Muscle layer of colon (tissue), 2 donors: ENCODE results near the gene TRPM3.

Experiments used
- H3K27ac ChIP-seq: one replicate; pipeline ENCODE4 v1.7.0; 2013; ENCODE audit warnings: low read depth, mild to moderate bottlenecking, low read length, moderate library complexity
- H3K27me3 ChIP-seq, 2 donors: one replicate each; pipeline ENCODE4 v1.7.0; 2013; ENCODE audit warnings: low read length in 2 of 2, mild to moderate bottlenecking in 2 of 2; ENCODE audit not compliant: insufficient read depth in 2 of 2, control insufficient read depth in 1 of 2
- H3K36me3 ChIP-seq: one replicate; pipeline ENCODE4 v1.7.0; 2013; ENCODE audit warnings: mild to moderate bottlenecking, low read length; ENCODE audit not compliant: insufficient read depth
- H3K4me1 ChIP-seq: one replicate; pipeline ENCODE4 v1.7.0; 2013; ENCODE audit warnings: mild to moderate bottlenecking, low read length; ENCODE audit not compliant: insufficient read depth
- H3K4me3 ChIP-seq, 2 donors: one replicate each; pipeline ENCODE4 v1.7.0; 2013; ENCODE audit warnings: low read length in 2 of 2, low read depth in 1 of 2, mild to moderate bottlenecking in 1 of 2, moderate library complexity in 1 of 2
- H3K9ac ChIP-seq: one replicate; pipeline ENCODE4 v1.7.0; 2013; ENCODE audit warnings: low read length
- H3K9me3 ChIP-seq: one replicate; pipeline ENCODE4 v1.7.0; 2013; ENCODE audit warnings: mild to moderate bottlenecking, low read length
- donor health status: abdominal sarcoma.
- donor health status: Adenocarcinoma of cecum.

The TRPM3 gene

DNA sequence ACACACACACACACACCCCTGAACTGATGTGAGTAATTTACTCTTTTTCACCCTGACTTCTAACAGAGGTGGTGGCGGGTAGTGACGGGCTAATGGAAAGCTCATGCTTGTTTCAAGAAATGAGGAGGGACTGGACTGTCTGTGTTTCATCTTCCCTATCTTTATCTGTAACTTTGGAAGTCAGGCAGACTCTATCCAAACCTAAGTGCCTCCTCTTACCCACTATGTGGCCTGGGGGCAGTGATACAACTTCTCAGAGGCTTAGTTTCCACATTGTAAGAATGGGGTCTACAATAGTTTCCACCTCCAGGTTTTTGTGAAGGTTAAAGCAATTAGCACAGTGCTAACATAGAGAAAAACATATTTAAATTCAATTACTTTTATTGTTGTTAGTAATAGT lies 5.9 kb upstream of the TRPM3 start:
- no peaks in the 10 kb centered on the region for H3K36me3 ChIP-seq
- H3K27ac ChIP-seq = no peak overlapping the region
- H3K27me3 ChIP-seq = no peaks in the 10 kb centered on the region
- no peaks in the 10 kb centered on the region for H3K9me3 ChIP-seq
- H3K4me1 ChIP-seq = no peaks in the 10 kb centered on the region
- no peak overlapping the region for H3K4me3 ChIP-seq
- no peak overlapping the region for H3K9ac ChIP-seq

DNA sequence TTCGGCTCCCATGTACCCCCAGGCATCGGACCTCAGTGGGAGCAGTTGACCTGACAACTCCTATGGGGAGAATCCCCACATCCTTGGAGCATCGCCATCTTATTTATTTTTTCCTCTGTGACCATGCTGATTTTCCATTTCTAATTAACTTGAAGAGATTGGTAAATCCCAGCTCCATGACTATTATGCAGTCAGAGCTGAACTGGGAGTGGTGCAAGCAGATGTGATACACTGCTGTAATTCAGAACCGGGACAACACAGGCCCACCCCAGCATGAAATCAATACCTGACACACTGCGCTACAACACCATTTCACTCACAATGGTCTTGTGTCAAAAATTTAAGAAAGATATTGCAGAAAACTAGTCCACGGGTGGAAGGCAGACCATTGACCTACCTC lies 1.0 kb upstream of the TRPM3 start:
- Histone ChIP-seq H3K9me3 (no peaks in the 10 kb centered on the region), H3K27ac (no peak overlapping the region)

DNA sequence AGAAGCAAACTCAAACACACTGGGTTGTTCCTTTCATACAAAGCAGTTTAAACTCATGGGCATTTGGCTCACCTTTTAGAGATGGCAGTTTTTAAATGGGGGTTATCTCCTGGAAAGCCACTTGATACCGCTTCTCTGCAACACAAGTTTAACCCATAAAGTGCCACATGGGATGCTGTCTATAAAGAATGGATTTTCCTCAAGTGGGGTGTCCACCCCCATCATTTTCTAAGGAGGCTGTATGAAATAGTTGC lies 528 bp upstream of the TRPM3 start:
- H3K27ac ChIP-seq = no peak overlapping the region
- no peak overlapping the region for H3K4me3 ChIP-seq
- H3K9me3 ChIP-seq = no peaks in the 10 kb centered on the region
- H3K4me1 ChIP-seq = no peaks in the 10 kb centered on the region
- H3K27me3 ChIP-seq = peaks cover 0 to 8% of the 10 kb centered on the region in 2 donors
- H3K9ac ChIP-seq = no peak overlapping the region
- H3K36me3 ChIP-seq = no peaks in the 10 kb centered on the region

More for the DNA sequence above, 1.0 kb upstream of the TRPM3 start:
- Histone ChIP-seq H3K27me3 (peaks cover 0 to 8% of the 10 kb centered on the region in 2 donors), H3K4me1 (no peaks in the 10 kb centered on the region), H3K9ac (no peak overlapping the region), H3K36me3 (no peaks in the 10 kb centered on the region), H3K4me3 (no peak overlapping the region)

DNA sequence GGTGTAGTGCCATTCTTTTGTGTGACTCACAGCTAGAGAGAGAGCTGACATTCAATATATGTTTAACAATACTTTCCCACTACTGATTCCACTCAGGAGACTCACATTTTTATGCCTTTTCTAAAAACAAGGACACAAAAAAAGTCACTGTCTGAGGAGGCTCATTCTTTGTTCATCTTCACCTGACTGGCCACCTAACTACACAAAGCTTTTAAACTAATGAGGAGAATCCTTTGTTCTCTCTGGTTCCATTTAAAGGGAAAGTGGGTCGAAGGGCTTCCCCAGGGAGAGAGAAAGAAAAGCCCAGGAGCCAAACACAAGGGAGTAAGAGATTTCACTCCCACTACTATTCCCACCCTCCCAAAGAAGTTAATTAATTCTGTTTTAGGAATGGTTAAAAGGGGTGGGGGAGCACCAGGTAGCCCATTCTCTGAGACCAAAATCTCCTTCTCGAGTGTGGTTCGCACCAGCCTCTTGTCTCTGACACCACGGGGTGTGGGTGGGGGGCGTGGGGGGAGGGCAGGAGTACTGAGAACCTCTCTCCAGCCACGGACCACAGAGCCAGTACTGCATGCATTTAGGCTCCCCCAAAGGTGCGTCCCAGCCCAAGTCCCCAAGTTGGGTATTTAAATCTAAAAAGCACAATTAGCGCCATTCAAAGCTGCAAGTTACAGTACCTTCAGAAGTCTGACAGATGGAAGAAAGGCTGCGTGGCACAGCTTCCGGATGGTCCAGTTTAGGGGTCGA lies 747 bp downstream of the TRPM3 start:
- Histone ChIP-seq H3K4me1 (no peaks in the 10 kb centered on the region), H3K27me3 (peaks cover 0 to 8% of the 10 kb centered on the region in 2 donors), H3K4me3 (no peak overlapping the region), H3K36me3 (no peaks in the 10 kb centered on the region), H3K27ac (no peak overlapping the region), H3K9me3 (no peaks in the 10 kb centered on the region), H3K9ac (no peak overlapping the region)

DNA sequence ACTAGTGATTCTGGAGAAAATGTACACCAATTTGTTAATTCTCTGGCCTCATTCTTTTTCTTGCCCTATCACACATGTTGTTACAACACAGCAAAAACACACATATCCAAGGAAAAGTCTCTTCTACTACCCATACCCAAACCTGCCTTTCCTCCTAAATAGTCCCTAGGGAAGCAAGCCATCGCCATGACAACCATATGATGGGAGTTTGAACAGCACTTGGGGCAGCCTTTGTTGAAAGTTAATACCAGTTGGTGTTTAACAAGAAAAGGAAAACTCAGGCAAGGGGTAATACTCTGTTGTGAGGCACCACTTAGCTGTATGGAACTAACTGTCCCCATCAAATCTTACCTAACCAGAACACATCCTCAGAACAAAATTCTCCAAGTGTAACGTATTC lies 1.7 kb downstream of the TRPM3 start:
- H3K4me1 ChIP-seq = no peaks in the 10 kb centered on the region
- H3K27me3 ChIP-seq = peaks cover 0 to 8% of the 10 kb centered on the region in 2 donors
- H3K9me3 ChIP-seq = no peaks in the 10 kb centered on the region
- H3K36me3 ChIP-seq = no peaks in the 10 kb centered on the region
- H3K4me3 ChIP-seq = no peak overlapping the region
- no peak overlapping the region for H3K27ac ChIP-seq
- no peak overlapping the region for H3K9ac ChIP-seq

DNA sequence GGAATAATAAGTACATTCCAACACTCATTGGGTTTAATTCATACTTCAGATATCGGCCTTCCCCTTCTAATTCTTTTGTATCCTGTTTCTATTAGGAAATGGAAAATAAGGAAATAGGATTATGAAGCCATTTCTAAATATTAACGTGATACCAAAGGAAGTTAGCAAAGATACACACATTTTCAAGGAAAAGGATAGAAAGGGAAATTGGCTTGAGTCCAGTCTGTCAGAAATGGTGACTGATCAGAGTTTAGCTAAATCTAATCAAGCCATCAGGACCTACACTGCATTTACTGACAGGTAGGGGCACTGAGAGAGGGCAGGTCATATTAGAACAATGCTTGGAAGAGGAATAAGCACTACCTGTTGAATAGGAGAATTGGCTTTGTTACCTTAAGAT lies 3.1 kb downstream of the TRPM3 start:
- Histone ChIP-seq H3K36me3 (no peaks in the 10 kb centered on the region), H3K9ac (no peak overlapping the region), H3K9me3 (no peaks in the 10 kb centered on the region), H3K4me3 (no peak overlapping the region), H3K4me1 (no peaks in the 10 kb centered on the region), H3K27ac (no peak overlapping the region), H3K27me3 (peaks cover 0 to 8% of the 10 kb centered on the region in 2 donors)

DNA sequence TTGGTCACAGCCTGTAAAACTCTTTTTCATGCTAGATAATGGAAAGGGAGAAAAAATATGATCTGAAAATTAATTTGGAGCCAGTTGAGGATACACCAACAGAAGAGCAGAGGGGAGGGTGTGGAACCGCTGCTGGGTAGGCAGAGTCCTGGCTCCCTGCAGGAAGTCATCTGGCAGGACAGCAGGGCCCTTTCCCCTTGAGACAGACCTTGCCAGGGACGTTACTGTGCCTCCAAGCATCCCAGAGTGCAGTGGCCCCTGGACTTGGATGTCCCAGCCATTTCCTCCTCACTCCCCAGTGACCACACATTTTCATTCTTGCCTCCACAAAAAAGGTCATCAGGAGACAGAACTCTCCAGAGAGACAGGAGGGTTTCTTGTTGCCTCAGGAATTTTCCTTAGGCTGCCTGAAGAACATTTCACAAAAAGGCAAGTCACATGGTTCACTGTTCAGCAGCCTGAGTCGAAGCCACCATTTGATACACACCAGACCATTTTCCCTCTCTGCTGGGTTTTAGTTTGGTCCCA lies 5.9 kb downstream of the TRPM3 start:
- Histone ChIP-seq H3K9ac (no peak overlapping the region), H3K4me1 (no peaks in the 10 kb centered on the region), H3K9me3 (no peaks in the 10 kb centered on the region), H3K27ac (no peak overlapping the region), H3K4me3 (no peak overlapping the region), H3K27me3 (no peaks in the 10 kb centered on the region), H3K36me3 (no peaks in the 10 kb centered on the region)

DNA sequence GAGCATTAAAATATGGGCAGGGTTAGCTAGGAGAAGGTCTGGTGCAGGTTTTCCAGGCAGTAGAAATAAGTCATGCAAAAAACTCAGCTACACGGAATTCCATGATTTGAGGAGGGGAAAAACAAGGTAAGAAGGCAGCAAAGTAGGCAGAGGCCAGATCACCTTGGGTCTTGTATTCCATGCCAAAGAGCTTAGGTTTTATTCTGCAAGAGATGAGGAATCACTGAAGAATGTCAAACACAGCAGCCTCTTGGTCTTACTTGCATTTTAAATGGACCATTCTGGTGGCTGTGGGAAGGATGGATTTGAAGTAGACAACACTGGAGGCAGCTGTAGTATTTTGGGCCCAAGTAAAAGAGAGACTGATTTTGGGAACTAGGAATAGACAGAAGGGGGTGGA lies 8.6 kb downstream of the TRPM3 start:
- H3K4me3 ChIP-seq = no peak overlapping the region
- H3K27ac ChIP-seq = no peak overlapping the region
- no peaks in the 10 kb centered on the region for H3K4me1 ChIP-seq
- H3K9me3 ChIP-seq = no peaks in the 10 kb centered on the region
- no peaks in the 10 kb centered on the region for H3K36me3 ChIP-seq
- H3K9ac ChIP-seq = no peak overlapping the region
- H3K27me3 ChIP-seq = no peaks in the 10 kb centered on the region

DNA sequence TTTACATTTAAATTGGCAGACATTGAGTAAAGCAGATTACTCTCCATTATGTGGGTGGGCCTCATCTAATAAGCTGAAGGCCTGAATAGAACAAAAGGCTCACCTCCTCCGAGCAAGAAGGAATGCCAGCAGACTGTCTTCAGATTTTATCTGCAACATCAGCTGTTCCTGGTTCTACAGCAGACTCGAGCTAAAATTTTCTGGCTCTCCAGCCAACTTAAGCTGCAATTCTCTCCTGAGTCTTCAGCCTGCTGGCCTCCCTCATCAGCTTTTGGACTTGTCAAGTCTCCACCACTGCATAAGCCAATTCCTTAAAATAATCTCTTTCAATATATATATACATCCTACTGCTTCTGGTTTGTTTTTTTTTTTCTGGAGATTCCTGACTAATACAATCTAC lies 12.5 kb downstream of the TRPM3 start:
- Histone ChIP-seq H3K4me3 (no peak overlapping the region), H3K27me3 (no peaks in the 10 kb centered on the region), H3K9me3 (no peaks in the 10 kb centered on the region), H3K36me3 (no peaks in the 10 kb centered on the region), H3K27ac (no peak overlapping the region), H3K4me1 (no peaks in the 10 kb centered on the region), H3K9ac (no peak overlapping the region)

DNA sequence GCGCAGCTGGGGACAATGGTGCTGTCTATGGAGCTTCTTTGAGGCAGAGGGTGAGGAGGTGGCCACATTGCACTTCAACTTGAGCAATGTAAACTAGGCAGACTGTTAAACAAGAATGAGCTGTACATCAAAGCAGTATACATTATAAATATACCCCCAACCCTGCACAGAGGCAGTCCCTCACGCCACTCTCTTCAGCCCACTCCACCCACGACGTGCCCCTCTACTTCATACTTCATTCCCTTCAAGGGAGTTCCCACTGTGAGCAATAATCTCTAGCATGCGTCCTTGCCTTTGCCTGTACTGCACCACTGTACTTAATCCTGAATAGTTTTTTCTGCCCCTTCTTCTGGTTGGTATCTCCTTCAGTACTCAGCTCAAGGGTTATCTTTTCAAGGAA lies 14.4 kb downstream of the TRPM3 start:
- Histone ChIP-seq H3K27ac (no peak overlapping the region), H3K27me3 (no peaks in the 10 kb centered on the region), H3K9me3 (no peaks in the 10 kb centered on the region), H3K36me3 (no peaks in the 10 kb centered on the region), H3K4me3 (no peak overlapping the region), H3K4me1 (no peaks in the 10 kb centered on the region), H3K9ac (no peak overlapping the region)

DNA sequence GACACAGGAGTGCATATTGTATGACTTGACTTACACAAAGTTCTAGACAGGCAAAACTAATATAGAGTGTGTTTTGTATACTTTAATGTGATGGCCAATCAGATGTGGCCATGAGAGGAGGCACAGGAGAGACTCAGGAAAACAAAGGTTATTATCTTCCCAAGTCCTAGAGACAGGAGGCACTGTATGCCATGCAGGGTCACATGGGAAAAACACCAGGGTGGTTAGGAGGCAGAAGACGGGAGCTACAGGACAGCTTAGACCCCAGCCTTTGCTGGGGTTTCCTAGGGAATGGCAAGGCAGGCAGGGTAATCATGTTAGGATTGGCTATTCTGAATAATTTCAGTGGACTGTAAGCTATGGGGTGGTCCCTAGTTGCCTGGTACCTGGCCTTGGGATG lies 16.2 kb downstream of the TRPM3 start:
- no peak overlapping the region for H3K9ac ChIP-seq

DNA sequence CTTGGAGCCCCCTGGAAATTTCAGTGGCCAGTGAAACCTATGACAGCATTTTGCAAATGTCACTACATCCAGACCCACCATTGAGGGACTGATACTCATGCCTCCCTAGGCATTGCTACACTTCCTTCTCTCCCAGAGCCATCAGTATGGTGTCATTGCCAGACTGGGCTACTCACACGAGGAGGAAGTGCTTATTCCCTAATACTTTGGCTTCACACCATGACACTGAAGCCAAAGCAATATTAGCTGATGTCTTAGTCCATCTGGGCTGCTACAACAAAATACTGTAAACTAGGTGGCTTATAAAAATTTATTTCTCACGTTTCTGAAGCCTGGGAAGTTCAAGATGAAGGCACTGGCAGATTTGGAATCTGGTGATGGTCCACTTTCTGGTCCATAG lies 22.6 kb downstream of the TRPM3 start:
- no peaks in the 10 kb centered on the region for H3K9me3 ChIP-seq
- H3K27me3 ChIP-seq = no peaks in the 10 kb centered on the region
- no peak overlapping the region for H3K9ac ChIP-seq
- H3K4me1 ChIP-seq = no peaks in the 10 kb centered on the region
- H3K36me3 ChIP-seq = no peaks in the 10 kb centered on the region
- no peak overlapping the region for H3K4me3 ChIP-seq
- no peak overlapping the region for H3K27ac ChIP-seq

More for the DNA sequence above, 16.2 kb downstream of the TRPM3 start:
- Histone ChIP-seq H3K36me3 (no peaks in the 10 kb centered on the region), H3K27ac (no peak overlapping the region), H3K9me3 (no peaks in the 10 kb centered on the region), H3K4me1 (no peaks in the 10 kb centered on the region), H3K27me3 (no peaks in the 10 kb centered on the region), H3K4me3 (no peak overlapping the region)
